GM21381 (cell line): ENCODE data around the gene GLIPR1L1.

Experiments used
- ATAC-seq: cut with Tn5 transposase; IDR thresholded peaks from one replicate; pipeline ENCODE4 v1.9.1; 2021; ENCODE audit warnings: mild to moderate bottlenecking, moderate library complexity; ENCODE audit not compliant: unreplicated experiment

The GLIPR1L1 gene

GRCh38 chr12:75349946-75350345 lies 15.5 kb downstream of the GLIPR1L1 start:
- no peak for ATAC-seq

GRCh38 chr12:75350413-75350812 lies 15.9 kb downstream of the GLIPR1L1 start:
- no peak for ATAC-seq

- ATAC-seq = no peak
Measured at GRCh38 chr12:75354011-75354410, 19.5 kb downstream of the GLIPR1L1 start.

GRCh38 chr12:75360920-75361319 lies 26.4 kb downstream of the GLIPR1L1 start:
- ATAC-seq = no peak

- no peak for ATAC-seq
Measured at GRCh38 chr12:75361408-75361807, 26.9 kb downstream of the GLIPR1L1 start.

GRCh38 chr12:75364919-75365318 lies 30.4 kb downstream of the GLIPR1L1 start:
- ATAC-seq = no peak

GRCh38 chr12:75366629-75367028 lies 32.2 kb downstream of the GLIPR1L1 start:
- ATAC-seq = peak; percentile 90

GRCh38 chr12:75374971-75375370 lies 40.5 kb downstream of the GLIPR1L1 start:
- ATAC-seq = no peak

- ATAC-seq = no peak
Measured at GRCh38 chr12:75378354-75378753, 43.9 kb downstream of the GLIPR1L1 start.

GRCh38 chr12:75389061-75389460 lies 54.6 kb downstream of the GLIPR1L1 start:
- ATAC-seq = no peak

GRCh38 chr12:75389706-75390105 lies 55.2 kb downstream of the GLIPR1L1 start:
- ATAC-seq = no peak

- ATAC-seq = peak; percentile 1
Measured at GRCh38 chr12:75390156-75390898, 55.9 kb downstream of the GLIPR1L1 start.

- peak; percentile 97 for ATAC-seq
Measured at GRCh38 chr12:75390899-75391538, 56.5 kb downstream of the GLIPR1L1 start, which contains the start of gene GLIPR1L2. Gene GLIPR1L2 (plus strand): TSS chr12:75391089. CDS start chr12:75391117, 28 bp downstream.

GRCh38 chr12:75404231-75404630 lies 69.8 kb downstream of the GLIPR1L1 start:
- no peak for ATAC-seq

GRCh38 chr12:75407683-75408082 lies 73.2 kb downstream of the GLIPR1L1 start:
- ATAC-seq = no peak

GRCh38 chr12:75409830-75410229 lies 75.4 kb downstream of the GLIPR1L1 start:
- ATAC-seq = no peak

GRCh38 chr12:75414671-75415070 lies 80.2 kb downstream of the GLIPR1L1 start:
- no peak for ATAC-seq

- no peak for ATAC-seq
Measured at GRCh38 chr12:75419841-75420240, 85.4 kb downstream of the GLIPR1L1 start.
